ENCODE measurements around the gene DAD1.

Gene DAD1

DNA sequence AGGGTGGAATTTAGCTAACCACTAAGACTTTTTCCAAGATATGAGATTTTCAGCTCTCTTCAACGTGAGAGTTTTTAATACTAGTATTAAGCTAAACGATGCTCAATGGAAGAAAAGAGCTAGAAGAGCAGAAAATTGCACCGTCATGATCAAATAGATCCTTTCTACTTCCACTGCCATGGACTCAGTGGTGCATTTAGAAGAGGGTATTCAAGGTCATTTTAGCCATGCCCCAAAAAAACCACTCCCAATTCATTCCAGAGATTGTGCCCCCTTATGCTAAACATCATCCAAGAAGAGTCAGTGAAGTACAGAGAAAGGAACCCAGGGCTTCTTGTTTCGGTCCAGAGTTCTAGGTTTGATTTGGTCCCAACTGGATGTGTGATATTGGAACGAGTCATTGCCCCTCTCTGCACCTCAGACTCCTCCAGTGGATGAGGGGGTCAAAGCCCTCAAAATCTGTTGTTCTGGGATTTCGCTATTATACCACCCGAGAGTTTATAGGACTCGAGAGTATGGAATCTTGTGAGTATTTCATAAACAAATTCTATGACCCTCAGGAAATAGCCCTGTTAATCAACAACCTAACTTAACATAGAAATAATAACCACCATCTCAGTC, 55.2 kb downstream of the DAD1 start:
- DNase-seq, result no peak

GRCh38 chr14:22533057-22533704, 55.8 kb downstream of the DAD1 start:
- DNase-seq, result no peak

GRCh38 chr14:22532345-22533056, 56.5 kb downstream of the DAD1 start:
- DNase-seq, result no peak

DNA sequence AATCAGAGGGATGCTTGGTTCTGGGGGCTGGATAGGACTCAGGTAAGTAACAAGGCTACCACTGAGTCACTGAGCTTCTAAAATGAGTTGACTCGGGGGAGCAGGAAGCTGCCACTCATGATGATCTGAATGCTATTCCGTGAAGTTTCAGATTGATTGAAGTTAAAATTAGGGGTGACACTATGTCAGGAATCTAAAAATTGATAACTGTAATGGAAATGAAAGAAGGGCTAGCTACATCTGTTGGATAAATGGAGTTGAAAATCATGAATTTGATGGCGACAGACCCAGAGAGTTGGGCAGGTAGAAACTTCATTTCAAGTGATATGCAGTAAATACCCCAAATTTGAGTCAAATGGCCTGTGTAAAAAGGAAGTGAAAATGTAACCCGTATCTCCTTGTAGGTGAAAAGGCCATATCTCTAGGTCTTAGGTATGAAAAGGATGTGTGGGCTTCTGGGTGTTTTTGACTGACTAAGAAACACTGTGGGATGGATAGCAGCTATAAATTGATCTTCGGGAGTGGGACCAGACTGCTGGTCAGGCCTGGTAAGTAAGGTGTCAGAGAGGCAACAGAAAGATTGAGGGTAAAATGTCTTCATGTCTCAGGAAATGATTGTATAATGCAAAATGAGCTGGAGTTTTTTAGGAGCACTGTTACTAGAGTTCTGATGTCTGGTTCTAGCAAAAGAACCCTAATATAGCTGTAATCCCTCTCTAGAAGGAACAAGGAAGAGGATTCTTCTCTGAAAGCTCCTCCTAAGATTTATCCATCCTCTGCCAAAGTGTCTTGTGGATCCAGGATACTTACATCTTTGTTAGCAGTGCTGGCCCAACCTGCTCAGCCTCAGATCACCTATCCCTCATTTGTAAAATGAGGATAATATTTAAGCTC, 57.3 kb downstream of the DAD1 start:
- DNase-seq, result no peak

DNA sequence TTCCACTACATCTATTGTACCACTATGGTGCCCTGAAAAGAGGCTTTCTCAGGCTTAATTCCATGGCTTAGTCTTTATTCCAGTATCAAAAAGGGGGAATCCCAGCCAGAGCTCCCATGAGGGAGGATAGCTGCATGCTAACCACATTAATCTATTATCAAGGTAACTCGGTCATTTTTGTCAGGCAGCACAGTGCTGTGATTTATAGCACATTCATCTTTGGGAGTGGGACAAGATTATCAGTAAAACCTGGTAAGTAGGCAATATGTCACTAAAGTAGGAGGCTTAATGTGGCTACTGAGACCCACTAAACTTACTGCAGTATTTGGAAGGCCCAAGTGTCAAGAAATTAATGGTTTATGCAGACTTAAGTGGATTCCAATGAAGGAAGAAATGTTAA, 58.9 kb downstream of the DAD1 start:
- no peak for DNase-seq

- DNase-seq, result no peak
Measured at GRCh38 chr14:22526744-22527143, 62.3 kb downstream of the DAD1 start.

- no peak for DNase-seq
Measured at GRCh38 chr14:22526218-22526617, 62.8 kb downstream of the DAD1 start.

- DNase-seq, result no peak
Measured at GRCh38 chr14:22524784-22525161, 64.3 kb downstream of the DAD1 start.

- DNase-seq, result no peak
Measured at GRCh38 chr14:22524115-22524783, 64.8 kb downstream of the DAD1 start.

DNA sequence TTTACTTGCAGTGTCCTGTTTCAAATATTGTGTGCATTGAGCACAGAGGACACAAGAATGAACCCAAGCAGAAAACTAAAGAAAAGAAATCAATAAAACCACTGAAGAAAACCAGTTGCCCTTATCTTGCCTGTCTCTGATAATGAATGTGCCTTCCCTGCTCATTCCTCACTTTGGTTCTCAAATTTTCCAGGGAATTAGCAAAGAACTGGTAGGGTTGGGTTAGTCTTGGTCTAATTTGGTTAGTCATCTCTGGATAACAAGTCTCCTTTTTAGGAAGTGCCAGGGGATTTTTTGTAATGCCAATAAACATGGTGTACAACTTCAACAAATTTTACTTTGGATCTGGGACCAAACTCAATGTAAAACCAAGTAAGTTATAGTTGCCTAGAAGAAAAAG, 65.7 kb downstream of the DAD1 start:
- no peak for DNase-seq

DNA sequence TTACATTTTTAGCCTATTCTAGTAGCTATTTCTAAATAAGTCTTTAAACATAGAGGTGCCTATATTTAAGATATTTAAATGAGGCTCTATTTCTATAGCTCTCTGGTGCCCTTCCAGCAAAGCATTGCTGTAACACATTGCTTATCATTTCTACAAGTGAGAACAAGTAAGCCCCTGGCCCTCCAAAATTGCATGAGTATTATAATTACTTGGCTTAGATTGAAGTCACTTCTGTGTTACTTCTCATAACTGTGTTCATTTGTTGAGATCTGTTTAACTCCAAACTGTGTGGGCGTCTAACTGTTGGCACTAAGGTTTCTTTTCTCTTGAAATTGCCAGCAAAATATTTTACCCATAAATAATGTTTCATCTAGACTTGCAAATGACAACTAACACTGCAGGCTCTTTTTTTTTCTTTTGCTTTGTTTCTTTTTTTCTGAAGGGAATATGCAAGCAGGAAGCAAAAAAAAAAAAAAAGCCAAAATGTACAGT, 66.5 kb downstream of the DAD1 start:
- DNase-seq, result no peak

DNA sequence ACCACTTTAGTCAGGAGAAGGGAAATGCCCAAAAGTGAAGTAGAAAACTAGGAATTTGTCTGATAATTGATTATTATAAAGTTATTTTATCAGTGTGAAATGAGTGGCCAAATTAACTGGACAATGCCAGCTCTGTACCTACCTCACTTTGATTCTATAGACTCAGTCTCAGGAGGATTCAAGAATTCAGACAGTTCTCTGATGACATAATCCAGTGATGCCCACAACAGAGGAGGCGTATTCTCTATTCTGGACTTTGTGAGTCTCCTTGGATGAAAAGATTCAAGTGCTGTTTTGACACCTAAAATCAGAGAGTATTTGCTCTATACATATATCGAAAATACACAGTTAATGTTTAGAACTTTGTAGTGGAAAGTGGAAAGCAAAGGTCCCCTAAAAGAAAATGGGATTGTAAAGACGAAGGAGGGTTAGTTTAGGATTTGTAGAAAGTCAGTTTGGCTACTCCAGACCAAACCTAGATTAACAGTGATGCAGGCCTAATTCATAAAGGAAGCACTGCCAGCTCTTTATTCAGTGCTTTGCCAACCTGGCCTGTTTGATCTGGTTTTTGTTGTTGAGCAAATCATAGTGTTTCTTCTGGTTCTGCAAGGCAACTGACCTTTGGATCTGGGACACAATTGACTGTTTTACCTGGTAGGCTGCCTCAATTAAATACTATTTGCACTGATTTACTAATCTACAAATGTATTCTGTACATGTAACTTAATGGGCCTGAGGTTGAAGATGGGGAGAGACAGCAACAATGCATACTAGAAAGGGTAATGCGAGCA, 67.4 kb downstream of the DAD1 start:
- no peak for DNase-seq

DNA sequence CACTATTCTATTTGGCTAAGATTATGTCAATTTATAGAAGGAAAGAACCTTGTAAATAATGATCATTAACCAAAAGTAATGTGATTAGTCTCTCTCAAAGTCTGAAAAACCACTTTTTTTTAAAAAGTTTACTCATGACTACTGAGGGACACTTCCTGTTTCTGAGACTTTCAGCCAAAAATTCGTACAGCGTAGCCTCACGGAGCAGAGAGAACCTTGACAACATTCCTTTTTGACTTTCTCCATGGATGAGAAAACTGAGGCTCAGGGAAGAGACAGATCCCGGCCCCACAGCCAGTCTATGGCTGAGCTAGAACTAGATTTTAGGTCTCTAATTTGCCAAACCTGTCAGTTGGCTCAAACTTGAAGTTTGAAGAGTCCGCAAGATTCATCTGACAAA, 68.2 kb downstream of the DAD1 start:
- no peak for DNase-seq

DNA sequence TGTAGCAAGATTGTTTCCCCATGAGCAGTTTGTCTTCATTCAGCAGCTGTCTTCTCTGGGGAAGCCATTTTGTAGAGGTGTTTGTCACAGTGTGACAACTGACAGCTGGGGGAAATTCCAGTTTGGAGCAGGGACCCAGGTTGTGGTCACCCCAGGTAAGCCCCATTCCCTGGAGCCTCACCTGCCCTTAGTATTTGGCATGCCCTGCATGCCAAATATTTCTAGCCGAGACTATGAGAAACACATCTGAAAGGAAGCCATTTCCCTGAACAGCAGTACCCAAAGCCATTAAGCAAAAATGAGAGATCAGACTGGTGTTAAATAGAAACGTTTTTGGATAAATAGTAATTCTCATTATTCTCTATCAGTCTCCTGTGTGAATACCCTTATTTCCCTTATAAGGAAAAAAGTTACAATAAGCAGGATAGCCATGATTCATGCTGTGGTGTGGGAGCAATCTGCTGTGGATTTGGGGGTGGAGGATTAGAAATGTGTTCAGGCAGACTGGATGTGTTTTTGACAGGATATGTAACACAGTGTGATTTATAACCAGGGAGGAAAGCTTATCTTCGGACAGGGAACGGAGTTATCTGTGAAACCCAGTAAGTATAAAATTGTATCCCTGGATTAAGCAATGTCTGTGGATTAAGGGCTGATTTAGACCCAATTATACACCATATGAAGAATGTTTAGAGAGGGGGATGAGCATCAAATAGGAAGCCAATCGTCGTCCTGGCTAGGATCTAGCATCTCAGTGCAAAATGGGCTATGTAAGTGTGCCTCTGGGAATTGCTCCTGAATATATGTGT, 68.9 kb downstream of the DAD1 start:
- DNase-seq, result no peak

GRCh38 chr14:22518073-22518472, 71.0 kb downstream of the DAD1 start:
- no peak for DNase-seq

- DNase-seq, result no peak
Measured at GRCh38 chr14:22517117-22517720, 71.8 kb downstream of the DAD1 start.

GRCh38 chr14:22515929-22516328, 73.1 kb downstream of the DAD1 start:
- DNase-seq, result no peak
